Lung (tissue), 12 donors: ENCODE data around the gene CIAO3. TPM values are rescaled to one million over a fixed set of nuclear protein-coding genes. Genes with fewer than 3 reads are reported as not detected.
"Not testable (repeated sequence)": the region's sequence is repeated elsewhere in the genome, so short reads cannot be mapped to it uniquely, and the experiment has no call there.

Experiments used
- ATAC-seq: fragments of 200-7000 bp; cut with Tn5 transposase; one replicate; pipeline ENCODE4 v1.9.1; 2020; ENCODE audit warnings: moderate number of reproducible peaks; ENCODE audit not compliant: insufficient read depth, low FRiP score
- DNase-seq, 3 donors: peaks; one replicate each; pipeline ENCODE4 v3.0.0-alpha.2; 2013 to 2017
- H3K27ac ChIP-seq, 2 donors: one replicate each; pipeline ENCODE4 v1.5.1; 2013; ENCODE audit warnings: mild to moderate bottlenecking in 2 of 2, moderate library complexity in 2 of 2, control low read depth in 1 of 2, inconsistent platforms in 1 of 2, low read depth in 1 of 2, low read length in 1 of 2
- H3K27me3 ChIP-seq, 3 donors: one replicate each; pipeline ENCODE4 v1.5.1; 2013; ENCODE audit warnings: low read length in 2 of 3; ENCODE audit not compliant: control insufficient read depth in 3 of 3, insufficient read depth in 3 of 3
- H3K36me3 ChIP-seq, 4 donors: one replicate each; pipeline ENCODE4 v1.5.1; 2013; ENCODE audit warnings: low read length in 4 of 4, mild to moderate bottlenecking in 1 of 4, moderate library complexity in 1 of 4; ENCODE audit not compliant: control insufficient read depth in 4 of 4, insufficient read depth in 4 of 4
- H3K4me1 ChIP-seq, 5 donors: one replicate each; pipeline ENCODE4 v1.5.1; 2013; ENCODE audit warnings: low read length in 5 of 5, mild to moderate bottlenecking in 2 of 5, moderate library complexity in 1 of 5; ENCODE audit not compliant: control insufficient read depth in 5 of 5, insufficient read depth in 5 of 5
- H3K4me3 ChIP-seq: one replicate; pipeline ENCODE4 v1.5.1; 2013; ENCODE audit warnings: mild to moderate bottlenecking, control low read depth, moderate library complexity
- H3K9ac ChIP-seq, 2 donors: one replicate each; pipeline ENCODE4 v1.5.1; 2013; ENCODE audit warnings: low read length in 2 of 2, control low read depth in 1 of 2; ENCODE audit not compliant: insufficient read depth in 1 of 2
- H3K9me3 ChIP-seq, 4 donors: one replicate each; pipeline ENCODE4 v1.5.1; 2013; ENCODE audit warnings: low read length in 3 of 4, mild to moderate bottlenecking in 1 of 4, moderate library complexity in 1 of 4; ENCODE audit not compliant: control insufficient read depth in 4 of 4, insufficient read depth in 3 of 4
- CTCF ChIP-seq: IDR thresholded peaks from 2 replicates; pipeline ENCODE4 v1.5.1; 2012; ENCODE audit warnings: mild to moderate bottlenecking; ENCODE audit errors: control extremely low read depth, extremely low read depth
- WGBS, 2 donors: extraction: QIAGEN DNeasy Blood & Tissue Kit; methylation state at CpG; one replicate each; pipeline ENCODE4 v1.1.7; 2013; 5-methylcytosine and 5-hydroxymethylcytosine counted together
- polyA plus RNA-seq, 2 donors: library from polyadenylated mRNA; stranded (reverse); fragments of 200-250 nt; gene quantifications; one replicate each; pipeline ENCODE4 v1.2.1, GENCODE V29; 2013
- total RNA-seq, 2 donors: library from RNA; depleted of rRNA in 1 of 2; stranded (reverse); fragments of >200 nt in 1 of 2; gene quantifications; one replicate each; pipeline ENCODE4 v1.2.1, GENCODE V29; 2014 to 2021
- donor health status: control.
- donor health status: control.
- donor health status: Bipolar disorder and iron deficiency.
- donor health status: healthy.
- donor health status: DM: yes; HTN: yes; CAD: no.

CIAO3 gene
- total and polyA plus RNA-seq, 4 donors = 21.0 to 40.6 (median 30.7) TPM

- H3K9me3 ChIP-seq = no peaks in the 10 kb centered on the region
- H3K4me1 ChIP-seq = peaks cover 0 to 16% (median 8%) of the 10 kb centered on the region in 5 donors
- DNase-seq (peak; percentile 85 to 93 (median 90)), ATAC-seq (peak; percentile 86)
- H3K27ac ChIP-seq = peak within 1 kb of the TSS in 1 of 2 donors; percentile 13
- H3K27me3 ChIP-seq = peaks cover 0 to 9% (median 3%) of the 10 kb centered on the region in 3 donors
- no peak within 1 kb of the TSS for H3K9ac ChIP-seq
- H3K36me3 ChIP-seq = no peaks in the 10 kb centered on the region
- peak within 1 kb of the TSS; percentile 62 for H3K4me3 ChIP-seq
- TF ChIP-seq CTCF = no peak
- 5 to 7% methylated on average over 77 to 108 of the region's 108 CpGs for WGBS, 2 donors
Measured at GRCh38 chr16:714558-715476, 26.0 kb downstream of the CIAO3 start, which contains the start of gene METRN. Gene METRN (plus strand): TSS chr16:715118. CDS start chr16:715290, 172 bp downstream.

DNA sequence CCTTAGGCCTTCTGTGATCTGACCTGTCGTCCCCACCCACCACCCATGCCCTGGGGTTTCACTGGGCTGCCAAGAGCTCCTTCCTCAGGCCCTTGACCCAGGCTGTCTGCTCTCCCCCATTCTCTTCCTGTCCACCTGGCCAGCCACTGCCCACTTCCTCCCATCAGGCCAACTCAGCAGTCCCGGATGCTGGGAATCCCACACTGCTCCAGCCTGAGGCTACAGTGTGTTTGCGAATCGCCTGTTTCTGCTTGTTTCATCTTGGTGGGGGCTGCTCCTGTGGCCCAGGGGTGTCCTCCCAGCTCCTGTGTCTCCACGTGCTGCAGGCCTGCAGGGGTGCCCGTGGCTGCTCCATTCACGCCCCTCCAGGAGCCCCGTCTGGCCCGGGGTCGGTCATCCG, 26.7 kb downstream of the CIAO3 start:
- no peak overlapping the region for H3K9ac ChIP-seq
- peaks cover 0 to 12% (median 3%) of the 10 kb centered on the region in 3 donors for H3K27me3 ChIP-seq
- no peak overlapping the region for H3K27ac ChIP-seq
- H3K4me1 ChIP-seq = peaks cover 0 to 14% (median 8%) of the 10 kb centered on the region in 5 donors
- no peaks in the 10 kb centered on the region for H3K9me3 ChIP-seq
- 64 to 68% methylated on average over 9 to 11 of the region's 11 CpGs for WGBS, 2 donors
- no peak for DNase-seq
- H3K36me3 ChIP-seq = no peaks in the 10 kb centered on the region
- no peak overlapping the region for H3K4me3 ChIP-seq
- no peak for TF ChIP-seq CTCF
- no peak for ATAC-seq

- WGBS, 2 donors = 51 to 56% methylated on average over 13 of the region's 13 CpGs
- not testable (repeated sequence) for DNase-seq, H3K36me3 ChIP-seq, H3K9me3 ChIP-seq, H3K9ac ChIP-seq, H3K27ac ChIP-seq, ATAC-seq, H3K4me3 ChIP-seq
- Histone ChIP-seq H3K27me3 (peaks cover 2 to 24% (median 3%) of the 10 kb centered on the region in 3 donors), H3K4me1 (peaks cover 0 to 14% (median 8%) of the 10 kb centered on the region in 5 donors)
Measured at GRCh38 chr16:712740-713250, 28.0 kb downstream of the CIAO3 start.
